T-cell (primary cell): Measurements from ENCODE around the gene ATP2A2. TPM values are rescaled to one million over a fixed set of nuclear protein-coding genes. Genes with fewer than 3 reads are reported as not detected.

ENCODE experiments used
- ATAC-seq, 4 experiments: fragments of 200-7000 bp in 3 of 4; fragments of 150-1000 bp in 1 of 4; cut with Tn5 transposase; replicated peaks in 1 of 4; 1 replicate in 3 of 4; 2 replicates in 1 of 4; pipeline ENCODE4 v1.10.0; 2021; ENCODE audit warnings: moderate library complexity in 3 of 4, mild to moderate bottlenecking in 2 of 4, moderate number of reproducible peaks in 1 of 4
- CTCF ChIA-PET, 2 donors: fragments of 300-600 bp; sonication (Branson Sonifier 250); formaldehyde crosslinking; loops; one replicate each; lab custom pipeline; 2022; ENCODE audit warnings: antibody characterized with exemption in 2 of 2; lab: Charles Lee
- POLR2A ChIA-PET, 2 donors: fragments of 300-600 bp; sonication (Branson Sonifier 250); formaldehyde crosslinking; loops; one replicate each; lab custom pipeline; 2022; ENCODE audit warnings: antibody characterized with exemption in 2 of 2; lab: Charles Lee
- DNase-seq, 35 experiments: peaks; one replicate each; pipeline versions ENCODE4 v3.0.0 to v3.0.0-alpha.2; 2013 to 2023
- H3K27ac ChIP-seq: one replicate; pipeline ENCODE4 v1.5.1; 2013; ENCODE audit warnings: low read length
- H3K27me3 ChIP-seq, 2 experiments: replicated peaks in 1 of 2; 1 replicate in 1 of 2; 2 replicates in 1 of 2; pipeline versions ENCODE4 v1.6.1 to v1.7.0; 2013; ENCODE audit warnings: low read length in 1 of 2, mixed read lengths in 1 of 2; ENCODE audit not compliant: control insufficient read depth in 2 of 2, insufficient read depth in 2 of 2; ENCODE audit errors: extremely low read depth in 1 of 2
- H3K36me3 ChIP-seq, 2 donors: 1 replicate in 1 of 2; 2 replicates in 1 of 2; pipeline versions ENCODE4 v1.6.1 to v1.7.0; 2013; ENCODE audit warnings: low read length in 1 of 2; ENCODE audit not compliant: control insufficient read depth in 2 of 2, insufficient read depth in 1 of 2; ENCODE audit errors: extremely low read depth in 1 of 2
- H3K4me1 ChIP-seq, 2 experiments: 1 replicate in 1 of 2; 2 replicates in 1 of 2; pipeline versions ENCODE4 v1.6.1 to v1.7.0; 2013; ENCODE audit warnings: low read length in 2 of 2, mixed read lengths in 1 of 2; ENCODE audit not compliant: insufficient read depth in 2 of 2, control insufficient read depth in 1 of 2; ENCODE audit errors: extremely low read depth in 1 of 2
- H3K4me3 ChIP-seq, 2 donors: 1 replicate in 1 of 2; 2 replicates in 1 of 2; pipeline versions ENCODE4 v1.5.1 to v1.7.0; 2013; ENCODE audit warnings: mild to moderate bottlenecking in 2 of 2, low read length in 1 of 2, moderate library complexity in 1 of 2; ENCODE audit not compliant: control insufficient read depth in 1 of 2; ENCODE audit errors: extremely low read depth in 1 of 2
- H3K9me3 ChIP-seq: 2 replicates; pipeline ENCODE4 v1.7.0; 2013
- H3K27ac Mint-ChIP-seq, 2 donors: one replicate each; pipeline ENCODE4 v1.8.0; 2020 to 2021; ENCODE audit warnings: mild to moderate bottlenecking in 2 of 2, mixed read lengths in 2 of 2
- H3K27me3 Mint-ChIP-seq, 2 donors: one replicate each; pipeline ENCODE4 v1.8.0; 2021 to 2022; ENCODE audit warnings: mixed read lengths in 2 of 2
- H3K36me3 Mint-ChIP-seq: one replicate; pipeline ENCODE4 v1.8.0; 2021; ENCODE audit warnings: mixed read lengths
- H3K4me1 Mint-ChIP-seq, 3 donors: one replicate each; pipeline ENCODE4 v1.8.0; 2020 to 2022; ENCODE audit warnings: mixed read lengths in 3 of 3, mild to moderate bottlenecking in 1 of 3
- H3K4me3 Mint-ChIP-seq, 3 donors: one replicate each; pipeline ENCODE4 v1.8.0; 2020 to 2022; ENCODE audit warnings: mild to moderate bottlenecking in 3 of 3, mixed read lengths in 3 of 3, moderate library complexity in 3 of 3
- H3K9me3 Mint-ChIP-seq, 3 donors: one replicate each; pipeline ENCODE4 v1.8.0; 2020 to 2022; ENCODE audit warnings: mixed read lengths in 3 of 3
- WGBS: methylation state at CpG from one replicate; pipeline ENCODE4 v1.1.5; 2013; ENCODE audit warnings: missing lambda C conversion rate; ENCODE audit not compliant: insufficient coverage; 5-methylcytosine and 5-hydroxymethylcytosine counted together
- total RNA-seq, 35 experiments: library from RNA in 6 of 35; stranded (reverse) in 6 of 35; fragments of 120-200 nt in 1 of 35; gene quantifications; one replicate each; pipeline versions ENCODE4 v1.2.1 to v1.2.4 and lab custom pipeline; 2013 to 2026

The ATP2A2 gene
- total RNA-seq, 5 donors from 2014 or later (not counting 1 experiment from before 2014, with no cell fraction given), result 82.0 to 88.2 (median 82.8) TPM

- Mint-ChIP-seq H3K9me3 (no peaks in the 10 kb centered on the region), H3K4me3 (peak overlapping the region; percentile 86 to 90 (median 89)), H3K4me1 (peaks cover 58 to 65% (median 62%) of the 10 kb centered on the region in 3 donors), H3K36me3 (peaks cover 22% of the 10 kb centered on the region), H3K27me3 (no peaks in the 10 kb centered on the region), H3K27ac (peak overlapping the region; percentile 88 to 90)
- DNase-seq (peak in 1 of 35 experiments; percentile 25), ATAC-seq (no peak)
- ChIA-PET POLR2A (interaction anchor here in 1 of 2 donors (0.6 kb wide), 1 partner anchor 1593 kb away, joined by 3 read pairs; no protein-coding TSS in a partner anchor), CTCF (no interaction called here)
- peaks cover 21 to 36% of the 10 kb centered on the region in 2 experiments for H3K4me1 ChIP-seq
- no peak overlapping the region for H3K4me3 ChIP-seq
- no peaks in the 10 kb centered on the region for H3K9me3 ChIP-seq
- peaks cover 0 to 7% of the 10 kb centered on the region in 2 donors for H3K36me3 ChIP-seq
- H3K27me3 ChIP-seq, result no peaks in the 10 kb centered on the region
- no peak overlapping the region for H3K27ac ChIP-seq
- WGBS, result 8% methylated on average over 3 of the region's 7 CpGs
Measured at GRCh38 chr12:110282956-110283817, 2.1 kb downstream of the ATP2A2 start.

DNA sequence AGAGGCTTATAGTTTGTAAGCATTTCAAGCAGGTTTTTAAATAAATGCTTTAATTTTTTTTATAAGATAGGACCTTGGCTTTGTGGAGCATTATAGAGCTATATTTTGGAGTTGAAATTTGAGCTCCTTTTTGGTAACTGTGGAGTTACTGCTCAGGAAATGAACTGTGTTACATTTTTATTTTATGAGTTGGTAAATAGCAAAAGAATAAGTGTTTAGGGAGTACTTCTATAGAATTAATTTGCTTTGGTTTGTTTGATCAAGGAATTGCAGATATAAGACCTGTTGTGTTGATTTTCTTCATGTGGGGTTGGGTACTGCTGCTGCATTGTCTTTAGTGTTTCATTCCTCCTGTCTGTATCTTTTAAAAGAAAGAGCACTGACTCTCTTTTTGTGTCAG is 3.5 kb downstream of the ATP2A2 start:
- peaks cover 70 to 73% (median 73%) of the 10 kb centered on the region in 3 donors for H3K4me1 Mint-ChIP-seq
- H3K27ac Mint-ChIP-seq, result peak overlapping the region; percentile 44 to 50
- H3K27me3 Mint-ChIP-seq, result no peaks in the 10 kb centered on the region
- H3K9me3 Mint-ChIP-seq, result no peaks in the 10 kb centered on the region
- Histone ChIP-seq H3K4me1 (peaks cover 21 to 36% of the 10 kb centered on the region in 2 experiments), H3K27ac (no peak overlapping the region), H3K36me3 (peaks cover 0 to 8% of the 10 kb centered on the region in 2 donors), H3K27me3 (no peaks in the 10 kb centered on the region), H3K4me3 (no peak overlapping the region), H3K9me3 (no peaks in the 10 kb centered on the region)
- ChIA-PET CTCF (interaction anchor here in 1 of 2 donors (0.5 kb wide), 1 partner anchor 1521 kb away, joined by 3 read pairs; no protein-coding TSS in a partner anchor), POLR2A (no interaction called here)
- no peak for ATAC-seq
- peaks cover 22% of the 10 kb centered on the region for H3K36me3 Mint-ChIP-seq
- H3K4me3 Mint-ChIP-seq, result peak overlapping the region; percentile 86 to 90 (median 89)
- no peak for DNase-seq

DNA sequence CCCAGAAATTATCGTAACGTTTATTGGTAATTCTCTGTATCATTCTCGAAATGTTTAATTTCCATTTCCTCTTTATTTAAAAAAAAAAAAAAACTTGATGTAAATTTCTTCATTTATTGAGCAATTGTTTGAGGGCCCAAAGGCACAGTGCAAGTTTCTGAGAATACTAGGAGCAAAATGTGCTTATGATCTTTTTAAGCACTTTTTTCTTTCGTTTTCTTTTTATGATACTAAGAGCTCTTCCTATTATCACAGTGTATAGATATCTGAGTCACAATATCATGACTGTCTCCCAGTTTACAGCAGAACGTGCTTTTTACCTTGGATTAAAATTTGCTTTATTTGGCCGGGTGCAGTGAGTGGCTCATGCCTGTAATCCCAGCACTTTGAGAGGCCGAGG is 5.6 kb downstream of the ATP2A2 start:
- H3K4me3 Mint-ChIP-seq, result peak overlapping the region; percentile 62 to 89 (median 86)
- CTCF ChIA-PET, result interaction anchor here (0.6 to 1.2 kb wide), 4 partner anchors 25 to 1339 kb away, joined by 3 to 7 read pairs (median 4); no protein-coding TSS in a partner anchor
- no peak for ATAC-seq
- peak overlapping the region; percentile 55 to 58 for H3K27ac Mint-ChIP-seq
- Histone ChIP-seq H3K4me1 (peaks cover 16 to 36% of the 10 kb centered on the region in 2 experiments), H3K36me3 (peaks cover 0 to 23% of the 10 kb centered on the region in 2 donors), H3K27ac (no peak overlapping the region), H3K9me3 (no peaks in the 10 kb centered on the region), H3K4me3 (no peak overlapping the region), H3K27me3 (no peaks in the 10 kb centered on the region)
- POLR2A ChIA-PET, result interaction anchor here in 1 of 2 donors (0.6 to 0.7 kb wide), 2 partner anchors 13 to 28 kb away, joined by 3 to 4 read pairs; no protein-coding TSS in a partner anchor
- no peaks in the 10 kb centered on the region for H3K27me3 Mint-ChIP-seq
- no peaks in the 10 kb centered on the region for H3K9me3 Mint-ChIP-seq
- no CpG with 5 or more reads among the region's 7 CpGs for WGBS
- no peak for DNase-seq
- peaks cover 69 to 74% (median 73%) of the 10 kb centered on the region in 3 donors for H3K4me1 Mint-ChIP-seq
- H3K36me3 Mint-ChIP-seq, result peaks cover 27% of the 10 kb centered on the region

GRCh38 chr12:110287986-110288385 is 6.9 kb downstream of the ATP2A2 start:
- H3K36me3 Mint-ChIP-seq, result peaks cover 31% of the 10 kb centered on the region
- Histone ChIP-seq H3K27me3 (no peaks in the 10 kb centered on the region), H3K27ac (no peak overlapping the region), H3K4me1 (peaks cover 13 to 28% of the 10 kb centered on the region in 2 experiments), H3K36me3 (peaks cover 0 to 31% of the 10 kb centered on the region in 2 donors), H3K9me3 (no peaks in the 10 kb centered on the region), H3K4me3 (no peak overlapping the region)
- CTCF ChIA-PET, result interaction anchor here (0.6 to 0.7 kb wide), 4 partner anchors 26 to 243 kb away, joined by 3 to 8 read pairs (median 3); no protein-coding TSS in a partner anchor
- POLR2A ChIA-PET, result interaction anchor here in 1 of 2 donors (0.6 to 1.2 kb wide), 3 partner anchors 24 to 441 kb away, joined by 4 read pairs; no protein-coding TSS in a partner anchor
- H3K27me3 Mint-ChIP-seq, result no peaks in the 10 kb centered on the region
- DNase-seq, result no peak
- H3K4me3 Mint-ChIP-seq, result no peak overlapping the region
- no peak overlapping the region for H3K27ac Mint-ChIP-seq
- no peaks in the 10 kb centered on the region for H3K9me3 Mint-ChIP-seq
- no peak for ATAC-seq
- 92% methylated on average over 2 of the region's 3 CpGs for WGBS
- H3K4me1 Mint-ChIP-seq, result peaks cover 58 to 64% (median 63%) of the 10 kb centered on the region in 3 donors

- H3K9me3 Mint-ChIP-seq, result no peaks in the 10 kb centered on the region
- Histone ChIP-seq H3K4me1 (peaks cover 11 to 16% of the 10 kb centered on the region in 2 experiments), H3K27ac (no peak overlapping the region), H3K27me3 (no peaks in the 10 kb centered on the region), H3K9me3 (no peaks in the 10 kb centered on the region), H3K4me3 (no peak overlapping the region), H3K36me3 (peaks cover 0 to 38% of the 10 kb centered on the region in 2 donors)
- peaks cover 46 to 56% (median 51%) of the 10 kb centered on the region in 3 donors for H3K4me1 Mint-ChIP-seq
- H3K4me3 Mint-ChIP-seq, result peak overlapping the region in 1 of 3 donors; percentile 9
- H3K36me3 Mint-ChIP-seq, result peaks cover 25% of the 10 kb centered on the region
- ATAC-seq (no peak), DNase-seq (no peak)
- CTCF ChIA-PET, result interaction anchor here (0.7 to 0.9 kb wide), 2 partner anchors 9 to 1396 kb away, joined by 3 to 4 read pairs; no protein-coding TSS in a partner anchor
- no CpG with 5 or more reads among the region's 3 CpGs for WGBS
- peak overlapping the region; percentile 35 to 70 for H3K27ac Mint-ChIP-seq
- H3K27me3 Mint-ChIP-seq, result no peaks in the 10 kb centered on the region
- POLR2A ChIA-PET, result interaction anchor here in 1 of 2 donors (0.6 kb wide), 3 partner anchors 11 to 33 kb away, joined by 3 to 6 read pairs (median 5); no protein-coding TSS in a partner anchor
Measured at GRCh38 chr12:110289044-110289710, 8.1 kb downstream of the ATP2A2 start.
